ENCODE results near the gene UPP2.

GRCh38 chr2:158060835-158061435 lies 40.7 kb upstream of the UPP2 start:
- TF ChIP-seq CTCF (IDR thresholded peaks at IDR 0.05 in 4 of 5, conservative IDR thresholded peaks at IDR 0.05 in 1 of 5) (no peak), POLR2A (IDR thresholded peaks at IDR 0.05) (no peak)

All from gastrocnemius medialis (tissue), 4 donors.